PC-9 (cell line): ENCODE measurements around the gene CALN1. TPM values are rescaled to one million over a fixed set of nuclear protein-coding genes. Genes with fewer than 3 reads are reported as not detected.

Experiments used
- BruUV-seq: library from RNA; stranded (reverse); fragments of 400-500 nt; replicated peaks from 2 replicates; lab custom pipeline; 2021; lab: Mats Ljungman, UMichigan
- CTCF ChIA-PET: fragments of 300-600 bp; sonication (Branson Sonifier 250); formaldehyde crosslinking; loops from one replicate; lab custom pipeline; 2022; ENCODE audit warnings: antibody characterized with exemption; lab: Charles Lee
- POLR2A ChIA-PET: fragments of 300-600 bp; sonication (Branson Sonifier 250); formaldehyde crosslinking; loops from one replicate; lab custom pipeline; 2022; ENCODE audit warnings: antibody characterized with exemption; ENCODE audit not compliant: unreplicated experiment; lab: Charles Lee
- DNase-seq, 2 experiments: peaks; one replicate each; pipeline versions ENCODE4 v3.0.0 to v3.0.0-alpha.2; 2015 to 2022; ENCODE audit warnings: mixed read lengths in 1 of 2
- H2AFZ ChIP-seq: fragments of 200-600 bp; sonication (generic); 2 replicates; pipeline ENCODE4 v1.8.1; 2017; ENCODE audit warnings: antibody characterized with exemption
- H3F3A ChIP-seq: fragments of 200-600 bp; sonication (generic); 2 replicates; pipeline ENCODE4 v1.8.1; 2017; ENCODE audit warnings: antibody characterized with exemption, mild to moderate bottlenecking, low read depth; ENCODE audit not compliant: insufficient read depth
- H3K27ac ChIP-seq: fragments of 200-600 bp; sonication (generic); 2 replicates; pipeline ENCODE4 v1.6.1; 2016; ENCODE audit warnings: mixed run types
- H3K27me3 ChIP-seq: fragments of 200-600 bp; sonication (generic); 2 replicates; pipeline ENCODE4 v1.6.1; 2016; ENCODE audit warnings: low read depth, mixed run types; ENCODE audit not compliant: insufficient read depth
- H3K36me3 ChIP-seq: fragments of 200-600 bp; sonication (generic); 2 replicates; pipeline ENCODE4 v1.6.1; 2016; ENCODE audit warnings: low read depth, mixed run types
- H3K4me1 ChIP-seq: fragments of 200-600 bp; sonication (generic); replicated peaks from 2 replicates; pipeline ENCODE4 v1.6.1; 2016; ENCODE audit warnings: mixed run types; ENCODE audit not compliant: insufficient read depth
- H3K4me2 ChIP-seq: fragments of 200-600 bp; sonication (generic); 2 replicates; pipeline ENCODE4 v1.6.1; 2017; ENCODE audit warnings: mixed run types
- H3K4me3 ChIP-seq: fragments of 200-600 bp; sonication (generic); 2 replicates; pipeline ENCODE4 v1.6.1; 2016; ENCODE audit warnings: mixed run types
- H3K79me2 ChIP-seq: fragments of 200-600 bp; sonication (generic); 2 replicates; pipeline ENCODE4 v1.6.1; 2017; ENCODE audit warnings: low read depth, mixed run types
- H3K9me2 ChIP-seq: fragments of 200-600 bp; sonication (generic); 2 replicates; pipeline ENCODE4 v1.8.1; 2017; ENCODE audit warnings: mild to moderate bottlenecking; ENCODE audit not compliant: insufficient read depth
- H3K9me3 ChIP-seq: fragments of 200-600 bp; sonication (generic); 2 replicates; pipeline ENCODE4 v1.8.1; 2016; ENCODE audit warnings: low read depth; ENCODE audit not compliant: insufficient read depth
- H4K20me1 ChIP-seq: fragments of 200-600 bp; sonication (generic); 2 replicates; pipeline ENCODE4 v1.8.1; 2017; ENCODE audit not compliant: insufficient read depth
- CTCF ChIP-seq: fragments of 200-600 bp; sonication (generic); conservative IDR thresholded peaks from 2 replicates; pipeline ENCODE4 v1.6.1; 2017; ENCODE audit warnings: mixed run types, antibody characterized with exemption, mild to moderate bottlenecking, moderate library complexity
- EZH2 ChIP-seq: fragments of 200-600 bp; sonication (generic); IDR thresholded peaks from 2 replicates; pipeline ENCODE4 v1.8.0; 2017; ENCODE audit warnings: antibody characterized with exemption, low read depth
- intact Hi-C: fragments of 100-400 bp; cut with micrococcal nuclease; formaldehyde crosslinking; loops from one replicate; pipeline ENCODE4 v1.10.0; 2022; ENCODE audit not compliant: unreplicated experiment
- total RNA-seq: library from RNA; stranded (reverse); gene quantifications from 2 replicates; pipeline ENCODE4 v1.2.3, GENCODE V29; 2021

Gene CALN1
- total RNA-seq, 1 experiment from 2014 or later, result not detected

- Histone ChIP-seq H3K36me3 (no peaks in the 10 kb centered on the region), H3F3A (no peaks in the 10 kb centered on the region), H3K4me3 (no peak overlapping the region), H3K4me1 (no peaks in the 10 kb centered on the region), H3K4me2 (no peak overlapping the region), H3K27ac (no peak overlapping the region), H4K20me1 (peaks cover 4% of the 10 kb centered on the region; the same call in 1 of the 2 replicates), H2AFZ (no peak overlapping the region), H3K9me3 (no peaks in the 10 kb centered on the region), H3K9me2 (no peaks in the 10 kb centered on the region), H3K27me3 (peaks cover 12% of the 10 kb centered on the region; the same call in 1 of the 2 replicates), H3K79me2 (no peaks in the 10 kb centered on the region)
- intact Hi-C loops, result no loop called here
- no TSS peak for BruUV-seq
- no peak for DNase-seq
- CTCF ChIA-PET, result no interaction called here
- POLR2A ChIA-PET, result no interaction called here
- TF ChIP-seq CTCF (peak; percentile 34), EZH2 (no peak)
Observed at GRCh38 chr7:72161534-72161933, 250.6 kb downstream of the CALN1 start.

GRCh38 chr7:72159911-72160310 is 252.2 kb downstream of the CALN1 start:
- H2AFZ ChIP-seq, result no peak overlapping the region
- no peaks in the 10 kb centered on the region for H3K4me1 ChIP-seq
- intact Hi-C loops, result no loop called here
- no peaks in the 10 kb centered on the region for H3K79me2 ChIP-seq
- H3K9me2 ChIP-seq, result no peaks in the 10 kb centered on the region
- ChIA-PET POLR2A (no interaction called here), CTCF (no interaction called here)
- H3K4me3 ChIP-seq, result no peak overlapping the region
- H3K27ac ChIP-seq, result no peak overlapping the region
- no peaks in the 10 kb centered on the region for H4K20me1 ChIP-seq
- no peaks in the 10 kb centered on the region for H3F3A ChIP-seq
- no peaks in the 10 kb centered on the region for H3K36me3 ChIP-seq
- H3K27me3 ChIP-seq, result no peaks in the 10 kb centered on the region
- TF ChIP-seq EZH2 (no peak), CTCF (no peak)
- no peak for DNase-seq
- H3K9me3 ChIP-seq, result no peaks in the 10 kb centered on the region
- no TSS peak for BruUV-seq
- H3K4me2 ChIP-seq, result no peak overlapping the region

- ChIA-PET CTCF (no interaction called here), POLR2A (no interaction called here)
- H3K9me2 ChIP-seq, result no peaks in the 10 kb centered on the region
- H2AFZ ChIP-seq, result no peak overlapping the region
- no peaks in the 10 kb centered on the region for H4K20me1 ChIP-seq
- H3F3A ChIP-seq, result no peaks in the 10 kb centered on the region
- H3K79me2 ChIP-seq, result no peaks in the 10 kb centered on the region
- no peaks in the 10 kb centered on the region for H3K36me3 ChIP-seq
- H3K4me2 ChIP-seq, result no peak overlapping the region
- no peak for DNase-seq
- H3K27me3 ChIP-seq, result no peaks in the 10 kb centered on the region
- intact Hi-C loops, result no loop called here
- H3K4me1 ChIP-seq, result no peaks in the 10 kb centered on the region
- no peak overlapping the region for H3K27ac ChIP-seq
- no peak overlapping the region for H3K4me3 ChIP-seq
- TF ChIP-seq EZH2 (no peak), CTCF (no peak)
- BruUV-seq, result no TSS peak
- H3K9me3 ChIP-seq, result no peaks in the 10 kb centered on the region
Observed at GRCh38 chr7:72156671-72157070, 255.5 kb downstream of the CALN1 start.
